GM19193 (cell line): ENCODE results near the gene LRP8.

Experiments used
- POLR2A ChIP-seq: IDR thresholded peaks from 4 replicates; pipeline ENCODE4 v1.6.1; 2011; ENCODE audit not compliant: insufficient read depth, insufficient read length; ENCODE audit errors: extremely low read depth

LRP8 gene

GRCh38 chr1:53365437-53366063 is 37.7 kb upstream of the LRP8 start:
- TF ChIP-seq POLR2A, result no peak

- TF ChIP-seq POLR2A, result no peak
Measured at GRCh38 chr1:53362851-53363642, 35.2 kb upstream of the LRP8 start.

GRCh38 chr1:53362270-53362669 is 34.4 kb upstream of the LRP8 start:
- TF ChIP-seq POLR2A, result no peak

GRCh38 chr1:53361541-53361961 is 33.7 kb upstream of the LRP8 start:
- TF ChIP-seq POLR2A, result no peak

GRCh38 chr1:53359934-53360276 is 32.0 kb upstream of the LRP8 start:
- no peak for TF ChIP-seq POLR2A

GRCh38 chr1:53359225-53359933 is 31.5 kb upstream of the LRP8 start:
- no peak for TF ChIP-seq POLR2A

GRCh38 chr1:53356637-53357036 is 28.8 kb upstream of the LRP8 start:
- no peak for TF ChIP-seq POLR2A

GRCh38 chr1:53354119-53354518 is 26.2 kb upstream of the LRP8 start:
- no peak for TF ChIP-seq POLR2A

GRCh38 chr1:53352561-53352960 is 24.7 kb upstream of the LRP8 start:
- TF ChIP-seq POLR2A, result no peak

- no peak for TF ChIP-seq POLR2A
Measured at GRCh38 chr1:53350853-53351767, 23.2 kb upstream of the LRP8 start.

GRCh38 chr1:53349968-53350852 is 22.3 kb upstream of the LRP8 start:
- TF ChIP-seq POLR2A, result no peak

- no peak for TF ChIP-seq POLR2A
Measured at GRCh38 chr1:53349369-53349835, 21.5 kb upstream of the LRP8 start.

GRCh38 chr1:53348486-53349368 is 20.9 kb upstream of the LRP8 start:
- TF ChIP-seq POLR2A, result no peak
